Endothelial cell of umbilical vein (primary cell): ENCODE results near the gene CRLF1.
A peak's percentile ranks its signal among the peaks of the same experiment; 100 is the strongest.

Experiments
- CTCF ChIP-seq, 2 donors: IDR thresholded peaks; 1 replicate in 1 of 2; 2 replicates in 1 of 2; pipeline ENCODE4 v1.5.1; 2011; ENCODE audit warnings: low read length in 2 of 2, mild to moderate bottlenecking in 2 of 2, moderate library complexity in 2 of 2, control low read depth in 1 of 2, inconsistent platforms in 1 of 2, low read depth in 1 of 2; ENCODE audit not compliant: insufficient read depth in 1 of 2; ENCODE audit errors: extremely low read depth in 1 of 2
- EZH2 ChIP-seq: IDR thresholded peaks from 2 replicates; pipeline ENCODE4 v1.6.1; 2012; ENCODE audit warnings: borderline replicate concordance, low read depth, mild to moderate bottlenecking, moderate library complexity, low read length, inconsistent platforms; ENCODE audit not compliant: severe bottlenecking
- FOS ChIP-seq: IDR thresholded peaks from 2 replicates; pipeline ENCODE4 v1.6.1; 2011; ENCODE audit warnings: mild to moderate bottlenecking, low read length, moderate library complexity, borderline replicate concordance; ENCODE audit not compliant: insufficient read depth
- GATA2 ChIP-seq: IDR thresholded peaks from 2 replicates; pipeline ENCODE4 v1.7.0; 2011; ENCODE audit warnings: low read depth, mild to moderate bottlenecking, moderate library complexity, mixed read lengths, low read length; ENCODE audit not compliant: insufficient read length, insufficient read depth
- JUN ChIP-seq: IDR thresholded peaks from 2 replicates; pipeline ENCODE4 v1.6.1; 2011; ENCODE audit warnings: borderline replicate concordance, low read depth; ENCODE audit not compliant: insufficient read length, insufficient read depth
- MAX ChIP-seq: IDR thresholded peaks from 2 replicates; pipeline ENCODE4 v1.6.1; 2011; ENCODE audit not compliant: insufficient read depth, insufficient read length
- MYC ChIP-seq: IDR thresholded peaks from one replicate; pipeline ENCODE4 v1.6.1; 2011; ENCODE audit warnings: mild to moderate bottlenecking, low read depth, low read length
- POLR2A ChIP-seq: IDR thresholded peaks from 2 replicates; pipeline ENCODE4 v1.6.1; 2012; ENCODE audit warnings: low read depth, mild to moderate bottlenecking, control low read depth, low read length
- POLR2AphosphoS5 ChIP-seq: IDR thresholded peaks from 2 replicates; pipeline ENCODE4 v1.6.1; 2012; ENCODE audit warnings: low read depth, mild to moderate bottlenecking, control low read depth, low read length, moderate library complexity; ENCODE audit not compliant: insufficient read depth

GRCh38 chr19:18590273-18591272, 16.0 kb downstream of the CRLF1 start:
- TF ChIP-seq CTCF (IDR thresholded peaks at IDR 0.05; ENCODE audit: extremely low read depth in 1 of 2, insufficient read depth in 1 of 2, low read depth in 1 of 2, low read length in 2 of 2) (peak; percentile 4 to 17), EZH2 (no peak), POLR2A (no peak), MYC (no peak), POLR2AphosphoS5 (no peak), JUN (no peak), MAX (no peak), FOS (no peak), GATA2 (no peak)
